Measurements from ENCODE around the gene PTPRG.
"Not testable (repeated sequence)": the region's sequence is repeated elsewhere in the genome, so short reads cannot be mapped to it uniquely, and the experiment has no call there.

The PTPRG gene

DNA sequence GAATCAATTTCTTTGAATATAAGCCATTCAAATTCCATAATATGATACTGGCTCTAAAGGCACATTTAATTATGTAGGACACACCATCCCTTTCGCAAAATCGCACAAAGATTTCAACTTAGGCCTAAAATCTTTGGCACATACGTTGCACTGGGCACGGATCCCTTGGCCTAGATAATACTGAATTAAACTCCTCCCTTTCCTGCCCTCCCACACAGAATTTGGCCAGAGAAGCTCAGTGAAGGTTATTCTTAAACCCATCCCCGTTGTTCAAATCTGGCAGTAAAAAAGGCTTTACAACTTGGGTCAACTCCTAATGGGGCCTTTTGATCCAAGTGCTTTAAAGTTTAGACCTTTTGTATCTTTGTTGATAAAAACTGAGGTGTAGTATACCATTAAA, 247.2 kb downstream of the PTPRG start:
- DNase-seq, result no peak

DNA sequence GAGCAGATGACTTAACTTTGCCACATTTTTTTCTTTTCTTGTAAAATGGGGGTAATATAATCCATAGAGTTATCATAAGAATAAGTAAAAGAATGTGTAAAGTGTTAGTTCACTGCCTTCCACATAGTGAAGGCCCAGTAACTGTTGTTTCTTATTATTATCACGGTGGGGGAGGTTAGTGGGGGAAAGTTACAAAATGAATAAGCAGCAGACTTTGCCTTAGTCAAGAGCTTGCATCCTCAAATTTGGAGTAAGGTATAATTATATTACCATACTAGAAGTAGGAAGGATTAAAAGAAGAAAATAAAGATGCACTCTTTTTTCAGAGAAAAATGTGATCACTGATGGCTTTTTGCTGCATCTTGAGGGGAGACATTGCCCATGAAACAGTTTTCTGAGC, 247.6 kb downstream of the PTPRG start:
- DNase-seq, result no peak

DNA sequence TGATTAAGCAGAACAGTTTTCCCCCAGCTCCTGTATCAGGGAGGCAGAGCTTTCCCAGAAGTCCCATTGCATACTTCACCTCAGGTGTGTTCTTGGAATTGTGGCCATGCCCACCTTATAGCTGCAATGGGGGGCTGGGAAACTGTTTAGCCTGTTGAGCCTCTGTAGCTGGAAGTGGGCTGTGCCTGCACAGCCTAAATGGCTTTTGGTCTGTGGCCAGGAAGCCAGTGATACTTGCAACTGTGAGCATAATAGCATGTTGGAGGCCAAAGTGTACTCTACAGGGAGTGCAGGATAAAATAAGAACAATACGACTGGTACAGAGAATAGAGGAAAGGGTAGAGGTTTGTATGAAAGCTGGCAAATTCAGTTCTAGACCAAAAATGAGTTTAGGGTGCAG, 248.5 kb downstream of the PTPRG start:
- DNase-seq, result no peak

DNA sequence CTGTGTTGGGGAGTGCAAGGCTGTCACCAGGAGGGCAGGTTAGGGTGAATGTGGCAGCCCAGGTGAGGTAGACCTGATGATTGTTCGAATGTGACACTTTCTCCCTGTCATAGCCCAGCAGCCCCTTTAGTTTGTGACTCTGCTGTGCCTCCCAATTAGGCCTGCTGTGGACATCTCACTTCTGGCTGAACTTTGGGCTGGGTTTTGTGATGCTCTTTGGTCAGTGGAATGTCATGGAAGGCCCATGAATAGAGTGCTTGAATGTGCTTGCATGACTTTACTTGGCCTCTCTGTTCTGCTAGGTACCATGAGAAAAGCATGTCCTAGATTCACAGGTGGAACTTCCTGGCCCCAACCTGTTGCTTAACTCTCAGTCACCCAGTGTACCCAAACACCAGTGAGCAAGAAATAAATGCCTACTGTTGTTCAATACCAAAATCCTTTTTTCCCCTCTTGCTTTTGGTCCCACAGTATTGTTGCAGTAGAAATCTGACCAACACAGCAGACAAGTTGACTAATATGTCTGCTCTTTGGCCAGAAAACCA, 249.7 kb downstream of the PTPRG start:
- no peak for DNase-seq

DNA sequence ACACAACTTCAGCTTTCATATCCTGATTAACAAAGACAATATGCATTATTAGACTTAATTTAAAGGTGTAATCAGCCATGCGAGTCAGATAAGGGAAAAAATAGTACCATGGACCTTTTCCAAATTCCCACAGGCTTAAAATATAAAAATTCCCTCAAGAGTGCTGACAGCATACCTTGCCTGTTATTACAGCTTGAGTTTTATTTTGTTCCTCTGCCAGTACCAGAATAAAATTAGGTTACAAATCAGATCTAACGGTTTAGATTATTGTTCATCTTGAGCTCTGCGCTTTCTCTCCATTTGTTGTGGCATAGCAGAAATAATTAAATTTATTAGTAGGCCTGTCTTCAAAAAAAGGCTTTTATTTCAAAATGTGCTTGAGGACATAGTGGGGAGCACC, 250.3 kb downstream of the PTPRG start:
- DNase-seq, result no peak

DNA sequence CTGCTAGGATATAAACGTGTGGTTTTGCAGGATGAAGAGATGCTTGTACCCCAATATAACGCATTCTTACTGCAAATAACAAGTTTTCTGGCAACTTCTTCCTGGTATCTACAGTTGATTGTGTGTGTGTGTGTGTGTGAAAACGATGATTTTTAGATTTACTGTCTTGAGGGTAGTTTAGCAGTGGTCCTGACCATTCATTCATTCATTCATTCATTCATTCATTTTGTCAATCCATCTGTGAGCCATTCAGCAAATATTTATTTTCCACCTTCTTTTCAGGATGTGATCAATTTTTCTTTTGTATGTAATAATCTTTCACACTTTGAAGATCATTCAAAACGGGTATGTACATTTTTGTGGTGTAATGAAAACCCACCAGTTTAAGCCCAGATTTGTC, 250.7 kb downstream of the PTPRG start:
- no peak for DNase-seq

DNA sequence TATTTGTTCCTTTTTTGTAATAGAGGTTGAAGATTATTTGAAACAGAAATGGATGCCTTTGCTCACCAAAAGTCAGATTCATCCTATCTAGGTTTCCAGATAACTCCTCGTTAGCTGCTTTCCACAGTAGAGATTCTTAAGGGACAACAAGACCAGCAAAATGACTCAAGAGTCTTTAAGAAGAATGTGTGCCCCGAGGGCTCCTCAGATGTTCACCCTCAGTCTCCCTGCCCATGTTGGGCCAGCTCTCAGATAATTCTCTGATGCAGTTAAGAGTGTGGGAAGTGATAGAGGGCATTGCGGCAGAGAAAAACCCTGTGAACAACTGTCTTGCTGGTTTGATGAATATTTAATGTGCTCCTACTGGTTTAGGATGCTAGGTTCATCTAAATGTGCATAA, 251.1 kb downstream of the PTPRG start:
- no peak for DNase-seq

DNA sequence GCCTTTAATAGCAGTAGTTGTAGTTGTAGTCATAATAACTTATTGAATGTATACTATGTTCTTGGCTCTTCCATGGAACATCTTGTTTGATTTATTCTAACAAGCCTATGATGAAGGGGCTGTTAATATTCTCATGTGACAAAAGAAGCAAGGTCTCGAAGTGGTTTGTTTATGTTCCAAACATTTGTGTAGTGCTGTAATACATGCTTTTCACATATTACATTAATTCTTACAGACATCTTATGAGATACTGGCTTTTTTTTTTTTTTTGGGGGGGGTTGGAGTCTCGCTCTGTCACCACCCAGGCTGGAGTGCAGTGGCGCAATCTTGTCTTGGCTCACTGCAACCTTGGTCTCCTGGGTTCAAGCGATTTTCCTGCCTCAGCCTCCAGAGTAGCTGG, 252.3 kb downstream of the PTPRG start:
- no peak for DNase-seq

DNA sequence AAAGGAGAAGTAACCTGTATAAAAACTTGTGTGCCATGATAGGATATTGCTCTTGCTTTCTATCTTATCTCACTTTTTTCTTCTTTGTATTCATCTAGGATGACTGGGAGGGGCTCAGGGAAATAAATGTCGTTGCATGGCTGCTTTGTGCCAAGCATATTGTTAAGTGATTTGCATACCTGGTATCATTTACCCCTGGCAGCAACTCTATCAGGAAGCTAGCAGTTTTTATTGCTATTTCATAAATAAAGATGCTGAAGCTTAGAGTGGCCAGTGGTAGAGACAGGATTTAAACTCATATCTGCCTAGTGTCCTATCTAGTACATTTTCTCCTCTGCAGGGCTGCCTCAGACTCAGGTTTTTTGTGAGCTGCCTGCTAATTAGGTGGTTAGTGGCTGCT, 253.3 kb downstream of the PTPRG start:
- DNase-seq, result no peak

DNA sequence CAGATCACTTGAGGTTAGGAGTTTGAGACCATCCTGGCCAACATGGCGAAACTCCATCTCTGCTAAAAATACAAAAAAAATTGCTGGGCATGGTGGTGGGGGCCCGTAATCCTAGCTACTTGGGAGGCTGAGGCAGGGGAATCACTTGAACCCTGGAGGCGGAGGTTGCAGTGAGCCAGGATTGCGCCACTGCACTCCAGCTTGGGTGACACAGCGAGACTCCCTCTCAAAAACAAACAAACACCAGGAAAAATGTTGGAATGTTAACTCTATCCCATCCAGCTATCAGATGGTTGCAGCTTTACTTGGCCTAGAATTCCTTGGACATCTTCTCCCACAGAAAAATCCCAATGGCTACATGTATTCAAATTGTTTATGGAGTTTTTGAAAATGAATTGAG, 254.9 kb downstream of the PTPRG start:
- not testable (repeated sequence) for DNase-seq

DNA sequence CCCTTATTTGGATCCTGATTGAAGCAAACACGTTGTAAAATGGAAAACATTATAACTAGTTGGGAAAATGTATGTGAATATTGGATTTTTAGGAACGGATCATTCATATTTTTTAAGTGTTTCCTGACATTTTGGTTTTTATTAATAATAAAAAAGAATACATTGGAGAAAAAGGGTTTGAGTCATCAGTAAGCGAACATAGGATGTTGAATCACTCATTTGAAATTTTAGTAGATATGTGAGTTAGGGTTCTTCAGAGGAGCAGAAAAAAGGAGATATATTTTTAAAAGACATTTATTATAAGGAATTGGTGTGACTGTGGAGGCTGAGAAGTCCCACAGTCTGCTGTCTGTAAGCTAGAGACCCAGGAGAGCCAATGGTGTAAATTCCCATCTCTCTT, 258.5 kb downstream of the PTPRG start:
- no peak for DNase-seq

DNA sequence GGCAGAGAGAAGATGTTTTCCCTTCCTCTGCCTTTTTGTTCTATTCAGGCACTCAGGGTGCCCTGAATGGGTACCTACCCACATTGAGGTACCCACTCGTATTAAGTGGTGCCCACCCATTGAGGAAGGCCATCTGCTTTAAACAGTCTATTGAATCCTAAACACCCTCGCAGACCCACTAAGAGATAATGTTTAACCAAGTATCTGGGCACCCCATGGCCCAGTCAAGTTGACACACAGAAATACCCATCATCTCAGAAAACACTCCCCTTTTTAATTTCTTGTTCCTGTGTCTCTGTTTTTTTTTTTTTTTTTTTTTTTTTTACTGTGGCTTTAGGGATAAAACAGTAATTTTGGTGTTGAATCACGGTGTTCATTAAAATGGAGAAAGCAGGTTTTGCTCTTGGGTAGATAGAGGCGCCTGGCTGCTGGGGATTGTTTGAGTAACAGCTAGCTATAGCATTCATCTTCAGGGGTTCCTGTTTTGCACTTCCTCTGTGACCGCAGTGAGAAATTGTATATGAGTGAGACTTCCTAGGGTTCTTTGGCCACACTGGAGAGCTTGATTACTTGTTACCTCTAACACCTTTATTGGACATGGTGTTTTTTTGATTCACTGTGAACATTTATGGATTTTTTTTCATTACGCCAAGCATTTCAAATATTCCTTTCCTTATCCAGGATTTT, 259.1 kb downstream of the PTPRG start:
- no peak for DNase-seq

DNA sequence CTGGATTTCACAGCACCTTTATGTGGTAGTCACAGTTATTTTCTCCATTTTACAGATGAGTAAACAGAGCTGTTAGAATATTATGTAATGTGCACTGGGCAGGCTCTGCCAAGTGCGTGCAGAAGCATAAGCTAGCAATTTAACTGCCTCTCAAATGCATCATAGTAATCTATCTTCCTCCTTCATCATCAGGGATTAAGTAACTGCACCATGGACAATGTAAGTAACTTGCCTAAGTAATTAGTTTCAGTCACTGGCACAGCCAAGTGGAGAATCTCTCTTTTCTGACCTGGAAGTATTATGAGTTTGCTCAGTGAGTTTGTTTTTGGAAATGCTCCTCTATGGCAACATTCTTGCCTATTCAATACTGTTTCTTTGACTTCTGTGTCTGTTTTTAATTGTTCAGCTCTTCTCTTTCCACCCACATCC, 260.5 kb downstream of the PTPRG start:
- no peak for DNase-seq

DNA sequence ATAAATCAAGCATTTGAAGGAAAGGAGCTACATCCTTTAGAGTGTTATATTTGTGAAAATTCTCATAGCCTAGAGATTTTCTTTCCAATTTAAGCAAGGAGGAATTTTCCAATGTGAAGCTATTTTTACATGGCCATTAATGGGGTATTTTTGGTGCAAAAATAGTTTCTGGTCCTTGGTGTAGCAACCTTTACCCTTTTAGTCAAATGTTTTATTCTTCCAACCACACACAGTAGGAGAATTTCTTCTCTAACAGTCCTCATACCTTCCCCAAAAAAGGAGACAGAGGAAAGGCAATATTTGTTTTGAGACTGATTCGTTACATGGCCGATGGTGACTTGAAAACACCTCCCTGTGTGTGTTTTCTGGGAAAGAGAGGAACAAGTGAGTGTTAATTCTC, 261.2 kb downstream of the PTPRG start:
- DNase-seq, result no peak

DNA sequence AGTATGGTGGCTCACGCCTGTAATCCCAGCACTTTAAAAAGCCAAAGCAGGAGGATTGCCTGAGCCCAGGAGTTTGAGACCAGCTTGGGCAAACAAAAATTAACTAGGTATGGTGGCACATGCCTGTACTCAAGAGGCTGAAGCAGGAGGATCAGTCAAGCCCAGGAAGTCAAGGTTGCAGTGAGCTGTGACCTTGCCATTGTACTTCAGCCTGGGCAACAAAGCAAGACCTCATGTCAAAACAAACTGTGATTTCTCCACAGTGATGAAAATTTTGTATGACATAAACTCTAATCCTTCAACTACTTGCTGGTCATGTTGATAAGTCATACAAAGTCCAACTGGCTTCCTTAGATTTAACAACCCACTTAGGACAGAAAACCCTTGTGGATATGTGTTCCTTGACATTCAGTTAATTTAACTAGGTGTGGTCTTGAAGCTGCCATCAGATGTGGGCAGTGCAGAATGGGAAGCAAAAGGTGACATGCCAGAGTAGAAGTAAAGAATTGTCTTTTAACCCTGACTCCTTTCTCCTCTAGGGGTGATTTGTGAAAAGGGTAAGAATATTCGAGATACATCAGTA, 263.3 kb downstream of the PTPRG start:
- DNase-seq, result no peak

DNA sequence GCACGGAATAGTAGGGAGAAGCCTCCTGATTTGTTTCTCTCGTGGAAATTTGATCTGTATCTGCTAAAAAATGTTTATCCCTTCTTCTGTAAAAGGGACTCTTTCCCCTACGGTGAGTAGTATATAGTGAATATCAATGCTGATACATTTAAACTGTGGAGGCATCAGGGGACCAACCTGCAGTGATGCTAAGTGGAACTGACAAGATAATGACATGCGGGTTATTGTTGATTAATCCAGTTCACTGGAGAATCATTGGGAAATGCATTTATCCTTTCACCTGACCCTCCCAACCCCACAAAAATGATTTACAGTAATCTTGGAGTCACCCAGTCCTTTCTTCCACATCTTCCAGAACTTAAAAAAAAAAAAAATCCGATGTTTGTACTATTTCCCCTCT, 264.8 kb downstream of the PTPRG start:
- no peak for DNase-seq

DNA sequence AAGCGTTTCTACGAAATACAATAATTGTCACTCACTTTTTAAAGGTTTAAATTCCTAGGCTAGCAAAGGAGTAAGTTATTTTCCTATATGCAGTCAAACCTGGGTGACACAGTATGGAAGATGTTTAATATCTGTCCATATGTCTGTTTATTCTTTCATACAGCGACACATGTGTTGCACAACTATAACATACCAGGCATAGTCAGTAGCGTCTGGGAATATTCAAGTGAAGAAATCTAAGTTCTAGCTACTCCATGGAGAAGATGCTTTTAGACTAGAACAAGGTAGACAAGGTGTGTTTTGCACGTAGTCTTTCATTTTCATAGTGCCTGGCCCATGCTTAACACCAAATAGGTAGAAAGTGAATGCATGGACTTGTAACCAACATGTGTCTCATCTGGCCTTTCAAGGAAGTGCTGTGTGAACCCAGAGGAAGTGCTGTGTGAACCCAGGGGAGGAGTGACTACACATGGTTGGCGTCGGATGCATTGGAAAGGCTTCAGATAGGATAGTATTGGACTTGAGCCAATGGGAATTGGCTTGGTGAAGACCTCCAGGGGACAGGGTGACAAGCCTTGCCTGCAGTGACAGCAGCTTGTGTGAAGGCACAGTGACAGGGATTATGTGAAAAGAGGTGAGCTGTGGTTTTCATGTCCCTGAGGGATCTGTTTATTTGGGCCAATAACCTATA, 267.0 kb downstream of the PTPRG start:
- no peak for DNase-seq

DNA sequence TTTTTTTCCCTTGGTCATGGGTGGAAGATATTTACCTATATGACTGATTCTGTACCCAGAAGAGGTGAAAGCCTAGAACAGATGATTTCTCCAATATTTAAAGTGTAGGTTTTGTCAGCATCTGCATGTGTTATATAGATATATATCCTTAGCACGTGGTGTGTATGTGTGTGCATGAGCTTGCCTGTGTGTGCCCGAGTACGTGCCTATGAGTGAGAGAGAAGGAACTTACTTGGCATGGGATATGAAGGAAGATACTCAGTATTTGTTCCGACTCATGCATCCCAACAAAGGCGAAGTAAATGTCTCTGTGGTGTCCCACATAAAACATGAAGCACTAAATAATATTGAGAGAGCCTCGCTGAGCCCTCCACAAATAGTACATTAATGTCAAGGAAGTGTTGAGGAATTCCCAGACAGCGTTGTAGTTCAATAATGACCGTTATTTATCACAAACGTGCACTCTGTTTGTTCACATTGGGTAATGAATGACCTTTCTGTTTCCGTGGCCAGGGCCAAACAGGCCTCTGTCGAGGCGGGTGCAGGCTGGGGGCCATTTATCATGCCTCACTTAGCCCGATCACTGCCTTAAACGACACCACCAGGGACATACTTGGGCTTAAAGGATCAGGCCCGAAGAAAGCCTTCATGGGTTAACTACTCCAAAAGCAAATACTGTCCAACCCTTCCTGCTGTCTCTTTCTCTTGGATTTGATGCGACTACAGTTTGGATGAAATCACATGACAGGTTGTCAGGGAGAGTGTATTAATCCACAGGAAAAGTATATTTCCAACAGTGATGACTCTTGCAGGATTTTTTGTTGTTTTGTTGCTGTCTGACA, 267.7 kb downstream of the PTPRG start:
- DNase-seq, result no peak

DNA sequence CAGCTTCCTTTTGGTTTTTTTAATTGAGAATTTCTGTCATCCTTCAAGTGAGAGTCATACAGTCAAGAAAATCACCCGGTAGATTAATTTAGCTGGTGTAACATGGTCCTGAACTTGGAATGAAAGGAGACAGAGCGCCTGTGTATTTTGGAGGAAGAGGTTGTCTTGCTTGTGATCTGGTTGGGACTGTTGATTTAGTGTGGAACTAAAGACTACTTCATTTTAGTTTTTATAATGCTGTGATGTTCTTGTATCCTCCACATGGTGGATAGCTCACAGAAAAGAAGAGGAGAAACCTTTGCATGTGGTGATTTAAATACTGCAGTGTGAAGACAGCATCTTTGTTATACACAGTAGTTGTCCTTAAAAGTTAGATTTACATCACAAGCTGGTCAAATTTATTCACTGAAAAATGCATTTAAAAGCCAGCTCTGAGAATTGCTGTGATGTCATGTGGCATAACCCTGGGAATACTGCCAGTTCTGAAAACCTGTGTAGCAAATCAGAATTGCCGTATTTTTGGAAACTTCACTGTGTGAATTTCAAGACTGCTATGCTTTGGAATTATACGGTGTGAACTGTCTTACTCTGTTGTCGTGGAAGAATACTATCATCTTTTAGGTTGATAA, 268.5 kb downstream of the PTPRG start:
- no peak for DNase-seq

DNA sequence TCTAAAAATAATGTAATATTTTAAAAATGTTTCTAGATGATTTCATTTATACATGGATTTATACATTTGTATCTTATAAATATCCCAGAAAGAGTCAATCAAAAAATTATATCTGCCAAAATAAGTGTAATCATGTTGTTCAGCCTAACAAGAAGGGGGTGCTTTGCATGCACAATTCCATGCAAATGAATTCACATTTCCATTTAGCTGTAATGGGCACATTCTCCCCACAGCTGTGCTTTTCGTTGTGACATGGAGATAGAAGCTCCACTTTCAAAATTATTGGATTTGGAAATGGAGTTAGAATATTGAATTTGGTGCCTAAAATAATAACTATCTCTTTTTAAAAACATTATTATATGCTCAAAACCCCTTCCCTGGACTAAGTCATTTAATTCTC, 270.6 kb downstream of the PTPRG start:
- DNase-seq, result no peak

DNA sequence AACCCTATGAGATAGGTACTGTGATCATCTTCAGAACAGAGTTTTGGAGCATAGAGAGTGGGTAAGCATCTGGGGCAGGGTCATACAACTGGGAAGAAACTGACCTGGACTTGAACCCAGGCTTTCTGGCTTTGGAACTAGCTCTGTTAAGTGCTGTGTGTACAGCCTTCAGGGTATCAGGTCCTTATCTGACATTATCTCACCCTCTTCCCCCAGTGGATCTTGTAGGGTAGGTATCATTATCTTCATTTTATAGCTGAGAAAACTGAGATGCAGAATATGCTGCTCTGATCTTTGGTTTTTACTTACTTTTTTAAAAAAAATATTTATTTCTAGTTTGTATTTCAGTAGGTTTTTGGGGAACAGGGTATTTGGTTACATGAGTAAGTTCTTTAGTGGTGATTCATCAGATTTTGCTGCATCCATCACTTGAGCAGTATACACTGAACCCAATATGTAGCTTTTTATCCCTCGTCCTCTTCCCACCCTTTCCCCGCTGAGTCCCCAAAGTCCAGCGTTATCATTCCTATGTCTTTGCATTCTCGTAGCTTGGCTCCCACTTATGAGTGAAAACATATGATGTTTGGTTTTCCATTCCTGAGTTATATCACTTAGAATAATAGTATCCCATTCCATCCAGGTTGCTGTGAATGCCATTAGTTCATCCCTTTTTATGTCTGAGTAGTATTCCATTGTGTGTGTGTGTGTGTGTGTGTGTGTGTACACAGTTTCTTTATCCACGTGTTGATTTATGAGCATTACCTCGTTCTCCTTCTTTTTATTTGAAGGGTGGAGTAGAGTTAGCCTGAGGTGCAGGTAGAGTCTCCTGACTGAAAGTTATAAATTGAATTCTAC, 271.2 kb downstream of the PTPRG start:
- no peak for DNase-seq

DNA sequence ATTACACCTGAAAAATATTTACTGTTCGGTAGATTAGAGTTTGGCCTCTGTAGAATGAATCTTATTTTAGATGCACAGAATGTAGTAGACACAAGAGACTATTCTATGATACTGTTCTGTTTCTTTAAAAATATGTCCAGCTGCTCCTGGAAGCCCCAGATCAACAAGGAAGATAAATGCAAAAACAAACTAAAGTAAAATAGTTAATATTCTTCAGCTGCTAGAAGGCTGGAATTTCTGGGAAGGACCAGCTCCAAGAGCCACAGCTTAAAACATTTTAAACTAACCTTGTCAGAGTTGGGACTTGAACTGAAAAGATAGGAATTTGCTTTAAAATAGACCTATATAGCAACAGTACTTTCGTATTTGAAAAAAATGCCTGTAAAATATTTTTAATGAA, 277.9 kb downstream of the PTPRG start:
- no peak for DNase-seq

Data from effector CD8-positive, alpha-beta T cell (primary cell).